ENCODE measurements around the gene ZNF275. TPM values are rescaled to one million over a fixed set of nuclear protein-coding genes. Genes with fewer than 3 reads are reported as not detected.
"Not testable (repeated sequence)": the region's sequence is repeated elsewhere in the genome, so short reads cannot be mapped to it uniquely, and the experiment has no call there.

ZNF275 gene
- total RNA-seq, 1 experiment from 2014 or later, result 1.8 TPM

GRCh38 chrX:153387345-153387744 is 53.4 kb downstream of the ZNF275 start:
- DNase-seq (ENCODE audit: low read depth), result no peak

- DNase-seq (ENCODE audit: low read depth), result no peak
These were observed 54.2 kb downstream of the ZNF275 start for GRCh38 chrX:153387987-153388721.

DNA sequence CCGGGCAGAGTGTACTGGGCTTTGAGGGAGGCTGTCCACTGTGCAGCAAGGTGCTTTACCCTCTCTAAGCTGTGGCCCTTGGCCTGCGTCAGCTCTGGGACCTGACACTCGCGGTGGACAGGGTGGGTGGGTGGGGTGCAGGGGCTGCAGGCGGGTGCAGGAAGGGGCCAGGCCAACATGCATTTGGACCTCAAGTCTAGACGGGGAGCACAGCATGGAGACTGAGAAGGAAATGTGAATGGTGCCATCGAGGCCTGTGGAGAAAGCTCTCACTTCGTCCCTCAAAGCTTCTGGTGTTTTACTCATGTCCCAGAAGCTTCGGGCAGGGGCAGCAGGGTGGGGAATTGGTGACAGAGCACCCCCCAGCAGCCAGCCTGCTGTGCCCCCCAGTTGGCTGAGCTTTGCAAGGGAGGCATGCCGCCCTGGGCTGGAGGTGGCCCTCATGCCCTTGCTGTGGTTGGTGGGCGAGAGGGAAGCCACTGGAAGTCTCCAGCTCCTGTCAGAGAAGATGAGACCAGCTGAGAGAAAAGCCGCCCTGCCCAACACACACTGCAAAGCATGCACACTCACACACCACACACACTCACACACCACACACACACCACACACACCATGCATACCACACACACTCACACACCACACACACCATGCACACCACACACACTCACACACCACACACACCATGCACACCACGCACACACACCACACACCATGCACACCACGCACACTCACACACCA is 54.9 kb downstream of the ZNF275 start:
- DNase-seq (ENCODE audit: low read depth), result no peak

- not testable (repeated sequence) for DNase-seq (ENCODE audit: low read depth)
These were observed 55.5 kb downstream of the ZNF275 start for GRCh38 chrX:153389460-153389768.

- no peak for DNase-seq (ENCODE audit: low read depth)
These were observed 58.8 kb downstream of the ZNF275 start for GRCh38 chrX:153392642-153393321.

DNA sequence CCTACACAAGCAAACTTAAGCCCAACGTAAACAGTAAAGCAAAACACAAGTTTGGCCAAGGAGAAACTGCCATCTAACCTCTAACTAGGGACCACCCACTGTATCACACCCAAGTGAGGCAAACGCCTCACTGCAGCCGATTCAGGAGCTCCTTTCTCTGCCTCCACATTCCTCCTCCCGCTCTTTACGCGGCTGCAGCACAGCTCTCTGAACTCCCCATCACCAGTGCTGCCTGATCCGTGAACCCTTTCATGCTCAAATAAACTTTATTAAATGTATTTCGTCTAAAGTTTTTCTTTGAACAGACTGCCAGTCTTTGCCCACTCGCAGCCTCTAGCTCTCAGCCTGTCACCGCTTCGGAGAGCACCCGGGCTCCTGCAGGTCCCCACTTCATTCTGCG is 60.7 kb downstream of the ZNF275 start:
- DNase-seq (ENCODE audit: low read depth), result no peak

DNA sequence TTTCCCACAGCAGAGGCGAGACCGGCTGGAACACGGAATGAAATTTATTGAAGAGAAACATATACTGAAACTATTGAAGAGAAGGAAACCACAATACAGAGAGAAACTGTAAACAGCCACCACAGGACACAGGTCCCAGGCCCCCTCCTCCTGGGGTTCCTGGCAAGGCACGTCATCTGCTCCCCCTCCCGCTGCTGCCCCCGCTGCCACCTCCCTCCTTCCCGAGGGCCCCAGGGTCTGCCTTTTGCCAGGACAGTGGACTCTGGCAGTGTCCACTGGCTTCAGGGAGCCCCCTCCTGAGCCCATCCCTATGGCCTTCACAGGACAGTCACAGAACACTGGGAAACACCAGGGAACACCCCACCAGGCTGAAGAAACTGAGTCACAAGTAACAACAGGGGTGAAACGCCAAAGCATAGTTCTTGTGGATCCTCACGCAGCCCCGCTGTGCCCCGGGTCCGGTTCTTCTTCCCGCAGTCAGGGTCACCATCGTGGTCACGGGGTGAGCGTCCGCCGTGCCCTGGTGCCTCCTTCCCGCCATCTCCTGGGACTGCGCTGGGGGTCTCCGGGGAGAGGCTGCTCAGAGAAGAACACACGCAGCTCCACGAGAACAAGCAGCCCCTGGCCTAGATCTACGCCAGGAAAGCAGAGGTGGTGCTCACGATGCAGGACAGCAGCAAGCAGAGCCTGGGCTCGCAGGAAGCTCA is 61.8 kb downstream of the ZNF275 start:
- no peak for DNase-seq (ENCODE audit: low read depth)

GRCh38 chrX:153396320-153397195 is 62.6 kb downstream of the ZNF275 start:
- no peak for DNase-seq (ENCODE audit: low read depth)

GRCh38 chrX:153397256-153397960 is 63.5 kb downstream of the ZNF275 start:
- no peak for DNase-seq (ENCODE audit: low read depth)

- DNase-seq (ENCODE audit: low read depth), result no peak
These were observed 64.5 kb downstream of the ZNF275 start for GRCh38 chrX:153398275-153398960.

- DNase-seq (ENCODE audit: low read depth), result no peak
These were observed 66.5 kb downstream of the ZNF275 start for GRCh38 chrX:153400146-153401132.

GRCh38 chrX:153401133-153401764 is 67.3 kb downstream of the ZNF275 start, which contains the start of gene PNMA6E:
Gene PNMA6E (minus strand): TSS chrX:153401350. CDS start chrX:153398849, 2,501 bp downstream.
- no peak for DNase-seq (ENCODE audit: low read depth)

Other genes starting within 250 kb of the ZNF275 start
- gene MAGEA1, start 154.9 kb upstream of the ZNF275 start, total RNA-seq (2014; rRNA removed; shearing (Covaris generic)), result 0.36 and 0.78 TPM in 2 replicates
- gene PNMA6F, start 12.4 kb upstream of the ZNF275 start, total RNA-seq (2014; rRNA removed; shearing (Covaris generic)), result not detected in 2 replicates
- gene PNMA6E, start 67.2 kb downstream of the ZNF275 start, total RNA-seq (2014; rRNA removed; shearing (Covaris generic)), result not detected in 2 replicates
- gene ZFP92, start 77.3 kb downstream of the ZNF275 start, total RNA-seq (2014; rRNA removed; shearing (Covaris generic)), result not detected in 2 replicates
- not detected in 2 replicates for gene TREX2, start 111.9 kb downstream of the ZNF275 start, total RNA-seq (2014; rRNA removed; shearing (Covaris generic))
- 21.3 and 29.6 TPM in 2 replicates for gene HAUS7, start 136.4 kb downstream of the ZNF275 start, total RNA-seq (2014; rRNA removed; shearing (Covaris generic))
- 6.6 and 6.8 TPM in 2 replicates for gene BGN, start 160.8 kb downstream of the ZNF275 start, total RNA-seq (2014; rRNA removed; shearing (Covaris generic))
- not detected in 2 replicates for gene ATP2B3, start 183.5 kb downstream of the ZNF275 start, total RNA-seq (2014; rRNA removed; shearing (Covaris generic))

Data from RPMI7951 (cell line).